Glutamatergic neuron (in vitro differentiated cells): ENCODE measurements around the gene TMEM163. TPM values are rescaled to one million over a fixed set of nuclear protein-coding genes. Genes with fewer than 3 reads are reported as not detected.
"Not testable (repeated sequence)": the region's sequence is repeated elsewhere in the genome, so short reads cannot be mapped to it uniquely, and the experiment has no call there.

Source experiments
- DNase-seq: peaks from one replicate; pipeline ENCODE4 v3.0.0; 2022
- H3K27ac Mint-ChIP-seq: one replicate; pipeline ENCODE4 v1.8.0; 2020; ENCODE audit warnings: mild to moderate bottlenecking, mixed read lengths, inconsistent platforms; ENCODE audit not compliant: unreplicated experiment
- H3K27me3 Mint-ChIP-seq: one replicate; pipeline ENCODE4 v1.8.0; 2020; ENCODE audit warnings: mild to moderate bottlenecking, moderate library complexity, mixed read lengths, inconsistent platforms; ENCODE audit not compliant: unreplicated experiment
- H3K36me3 Mint-ChIP-seq: one replicate; pipeline ENCODE4 v1.8.0; 2020; ENCODE audit warnings: mild to moderate bottlenecking, mixed read lengths, inconsistent platforms; ENCODE audit not compliant: unreplicated experiment
- H3K4me1 Mint-ChIP-seq: one replicate; pipeline ENCODE4 v1.8.0; 2020; ENCODE audit warnings: mild to moderate bottlenecking, low read depth, mixed read lengths, inconsistent platforms; ENCODE audit not compliant: unreplicated experiment
- H3K4me3 Mint-ChIP-seq: one replicate; pipeline ENCODE4 v1.8.0; 2020; ENCODE audit warnings: mild to moderate bottlenecking, mixed read lengths, inconsistent platforms; ENCODE audit not compliant: unreplicated experiment
- H3K9me3 Mint-ChIP-seq: one replicate; pipeline ENCODE4 v1.8.0; 2020; ENCODE audit warnings: mild to moderate bottlenecking, moderate library complexity, mixed read lengths, inconsistent platforms; ENCODE audit not compliant: unreplicated experiment
- total RNA-seq: library from RNA; stranded (reverse); fragmentation: NEBNext Ultra II Directional; extraction: Animal tissue kit (Norgen Biotek cat#: 25700); gene quantifications from one replicate; pipeline ENCODE4 v1.2.1, GENCODE V29; 2021; ENCODE audit not compliant: unreplicated experiment
- TF ChIP-seq, protein P1 (sequence below): fragments of 200-600 bp; sonication (generic); IDR thresholded peaks from one replicate; pipeline ENCODE4 v1.5.0; 2021; ENCODE audit not compliant: partially characterized antibody, unreplicated experiment

The TMEM163 gene
- total RNA-seq, 1 donor from 2014 or later = 27.7 TPM

DNA sequence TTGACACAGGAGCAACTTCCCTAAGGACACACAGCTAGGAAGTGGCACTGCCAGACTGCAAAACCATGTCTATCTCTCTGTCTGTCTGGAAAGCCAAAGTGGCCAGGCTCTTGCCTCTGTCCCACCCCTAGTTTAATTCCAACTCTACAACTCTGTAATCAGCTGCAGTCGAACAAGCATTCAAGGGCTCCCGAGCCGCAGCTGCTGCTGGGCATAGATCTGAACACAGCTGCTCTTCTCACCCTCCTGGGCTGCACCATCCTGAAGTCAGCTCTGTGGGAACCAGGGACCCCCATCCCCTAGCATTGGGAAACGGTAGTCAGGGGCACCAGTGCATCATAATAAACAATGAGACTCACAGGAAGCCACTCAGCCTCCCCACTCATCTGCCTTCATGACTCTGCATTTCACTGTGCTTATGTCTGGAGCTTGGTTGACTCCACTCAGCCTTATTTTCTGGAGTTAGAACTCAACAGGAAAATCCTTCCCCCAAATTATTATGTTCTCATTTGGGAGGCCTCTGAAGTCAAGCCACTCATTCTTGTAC lies 44.4 kb upstream of the TMEM163 start:
- DNase-seq = no peak
- peaks cover 3% of the 10 kb centered on the region for H3K27me3 Mint-ChIP-seq
- no peaks in the 10 kb centered on the region for H3K9me3 Mint-ChIP-seq
- H3K36me3 Mint-ChIP-seq = no peaks in the 10 kb centered on the region
- TF ChIP-seq, protein P1, sequence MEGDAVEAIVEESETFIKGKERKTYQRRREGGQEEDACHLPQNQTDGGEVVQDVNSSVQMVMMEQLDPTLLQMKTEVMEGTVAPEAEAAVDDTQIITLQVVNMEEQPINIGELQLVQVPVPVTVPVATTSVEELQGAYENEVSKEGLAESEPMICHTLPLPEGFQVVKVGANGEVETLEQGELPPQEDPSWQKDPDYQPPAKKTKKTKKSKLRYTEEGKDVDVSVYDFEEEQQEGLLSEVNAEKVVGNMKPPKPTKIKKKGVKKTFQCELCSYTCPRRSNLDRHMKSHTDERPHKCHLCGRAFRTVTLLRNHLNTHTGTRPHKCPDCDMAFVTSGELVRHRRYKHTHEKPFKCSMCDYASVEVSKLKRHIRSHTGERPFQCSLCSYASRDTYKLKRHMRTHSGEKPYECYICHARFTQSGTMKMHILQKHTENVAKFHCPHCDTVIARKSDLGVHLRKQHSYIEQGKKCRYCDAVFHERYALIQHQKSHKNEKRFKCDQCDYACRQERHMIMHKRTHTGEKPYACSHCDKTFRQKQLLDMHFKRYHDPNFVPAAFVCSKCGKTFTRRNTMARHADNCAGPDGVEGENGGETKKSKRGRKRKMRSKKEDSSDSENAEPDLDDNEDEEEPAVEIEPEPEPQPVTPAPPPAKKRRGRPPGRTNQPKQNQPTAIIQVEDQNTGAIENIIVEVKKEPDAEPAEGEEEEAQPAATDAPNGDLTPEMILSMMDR = no peak
- no peak overlapping the region for H3K27ac Mint-ChIP-seq
- H3K4me3 Mint-ChIP-seq = no peak overlapping the region
- H3K4me1 Mint-ChIP-seq = no peaks in the 10 kb centered on the region

DNA sequence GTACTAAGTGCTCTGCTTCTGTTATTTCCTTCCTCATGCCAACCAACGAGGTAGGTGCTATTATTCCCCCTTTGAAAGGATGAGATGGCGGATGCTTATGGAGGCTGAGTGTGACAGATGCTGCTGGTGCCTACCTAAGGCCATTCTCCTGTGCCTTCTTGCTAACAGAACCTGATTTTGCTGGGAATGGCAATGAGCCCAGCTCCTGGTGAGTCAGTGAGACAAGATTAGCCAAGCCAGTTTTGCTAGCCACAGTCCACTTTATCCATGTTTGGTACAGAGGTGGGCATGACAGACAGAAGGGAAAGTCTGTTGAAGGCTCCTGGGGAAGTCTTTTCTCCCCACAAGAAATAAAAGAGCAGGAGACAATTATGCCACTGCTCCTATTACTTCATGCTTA lies 43.7 kb upstream of the TMEM163 start:
- TF ChIP-seq, protein P1 = no peak
- Mint-ChIP-seq H3K36me3 (no peaks in the 10 kb centered on the region), H3K4me3 (no peak overlapping the region), H3K4me1 (no peaks in the 10 kb centered on the region), H3K27ac (no peak overlapping the region), H3K9me3 (no peaks in the 10 kb centered on the region), H3K27me3 (peaks cover 3% of the 10 kb centered on the region)
- DNase-seq = no peak

DNA sequence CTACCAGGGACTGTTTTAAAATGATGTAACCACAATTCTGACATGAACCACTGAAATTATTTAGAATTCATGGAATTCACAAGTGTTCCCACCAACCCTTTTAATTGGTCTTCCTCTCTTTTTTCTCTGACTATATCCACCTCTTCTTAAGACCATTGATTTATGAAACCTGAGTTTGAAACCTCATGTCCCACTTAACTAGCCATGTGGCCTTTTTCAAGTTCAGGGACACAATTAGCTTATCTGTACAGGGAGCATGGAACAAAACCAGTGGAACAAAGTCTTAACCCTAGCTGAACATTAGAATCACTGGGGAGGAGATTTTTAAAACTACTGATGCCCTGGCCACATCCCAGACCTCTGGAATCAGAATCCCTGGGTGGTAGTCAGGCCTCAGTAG lies 41.6 kb upstream of the TMEM163 start:
- Mint-ChIP-seq H3K4me1 (no peaks in the 10 kb centered on the region), H3K4me3 (no peak overlapping the region), H3K27me3 (peaks cover 1% of the 10 kb centered on the region), H3K27ac (no peak overlapping the region), H3K36me3 (no peaks in the 10 kb centered on the region), H3K9me3 (peaks cover 2% of the 10 kb centered on the region)
- TF ChIP-seq, protein P1 = no peak
- DNase-seq = no peak

DNA sequence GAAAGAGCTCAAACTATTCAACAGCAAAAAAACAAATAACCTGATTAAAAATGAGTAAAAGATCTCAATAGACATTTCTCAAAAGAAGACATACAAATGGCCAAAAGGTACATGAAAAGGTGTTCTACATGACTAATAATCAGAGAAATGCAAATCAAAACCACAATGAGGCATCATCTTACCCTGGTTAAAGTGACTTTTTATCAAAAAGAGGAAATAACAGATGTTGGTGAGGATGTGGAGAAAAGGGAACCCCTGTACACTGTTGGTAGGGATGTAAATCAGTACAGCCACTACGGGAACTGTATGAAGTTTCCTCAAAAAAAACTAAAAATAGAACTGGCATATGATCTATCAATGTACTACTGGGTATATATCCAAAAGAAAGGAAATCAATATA lies 39.8 kb upstream of the TMEM163 start:
- H3K9me3 Mint-ChIP-seq = peaks cover 2% of the 10 kb centered on the region
- H3K4me3 Mint-ChIP-seq = no peak overlapping the region
- peaks cover 4% of the 10 kb centered on the region for H3K27me3 Mint-ChIP-seq
- no peaks in the 10 kb centered on the region for H3K36me3 Mint-ChIP-seq
- H3K4me1 Mint-ChIP-seq = no peaks in the 10 kb centered on the region
- TF ChIP-seq, protein P1 = no peak
- H3K27ac Mint-ChIP-seq = no peak overlapping the region
- DNase-seq = no peak

DNA sequence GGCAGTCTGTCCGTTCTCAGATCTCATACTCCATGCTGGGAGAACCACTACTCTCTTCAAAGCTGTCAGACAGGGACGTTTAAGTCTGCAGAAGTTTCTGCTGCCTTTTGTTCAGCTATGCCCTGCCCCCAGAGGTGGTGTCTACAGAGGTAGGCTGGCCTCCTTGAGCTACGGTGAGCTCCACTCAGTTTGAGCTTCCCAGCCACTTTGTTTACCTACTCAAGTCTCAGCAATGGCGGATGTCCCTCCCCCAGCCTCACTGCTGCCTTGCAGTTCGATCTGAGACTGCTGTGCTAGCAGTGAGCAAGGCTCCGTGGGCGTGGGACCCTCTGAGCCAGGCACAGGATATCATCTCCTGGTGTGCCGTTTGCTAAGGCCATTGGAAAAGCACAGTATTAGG lies 33.2 kb upstream of the TMEM163 start:
- not testable (repeated sequence) for DNase-seq, H3K36me3 Mint-ChIP-seq, H3K4me1 Mint-ChIP-seq

DNA sequence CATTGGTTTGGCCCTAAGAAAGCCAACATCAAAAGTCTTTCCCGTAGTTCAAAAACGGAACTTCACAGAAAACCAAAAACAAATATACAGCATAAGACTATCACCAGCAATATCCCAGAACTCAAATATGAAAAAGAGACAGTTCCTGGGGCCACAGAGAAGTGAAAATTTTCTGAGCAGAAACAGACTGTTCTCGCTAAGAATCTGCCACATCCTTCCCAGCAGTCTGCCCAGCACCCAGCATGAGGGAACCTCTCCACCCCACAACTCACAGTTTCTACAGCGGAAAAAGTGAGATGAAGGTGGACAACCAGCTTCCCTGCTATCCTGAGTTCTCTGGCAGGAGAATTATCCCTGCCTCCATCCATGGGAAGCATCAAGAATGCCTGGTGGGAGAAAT lies 26.7 kb upstream of the TMEM163 start:
- Mint-ChIP-seq H3K9me3 (no peaks in the 10 kb centered on the region), H3K27ac (no peak overlapping the region), H3K36me3 (no peaks in the 10 kb centered on the region), H3K27me3 (no peaks in the 10 kb centered on the region), H3K4me3 (no peak overlapping the region), H3K4me1 (no peaks in the 10 kb centered on the region)
- DNase-seq = no peak
- TF ChIP-seq, protein P1 = no peak

More for the DNA sequence above, 33.2 kb upstream of the TMEM163 start:
- H3K27me3 Mint-ChIP-seq, H3K4me3 Mint-ChIP-seq, H3K27ac Mint-ChIP-seq, H3K9me3 Mint-ChIP-seq: not testable (repeated sequence)
